OCI-LY3 (cell line): ENCODE measurements around the gene FBXO21.

Experiments used
- EZH2phosphoT487 ChIP-seq: fragments of 200-600 bp; shearing (Covaris generic); IDR thresholded peaks from 2 replicates; pipeline ENCODE4 v1.6.1; 2018; ENCODE audit warnings: antibody characterized with exemption, mixed run types, low read depth
- TF ChIP-seq, protein P1 (sequence below): fragments of 200-600, 300-600 bp; sonication (generic); IDR thresholded peaks from 2 replicates; pipeline ENCODE4 v1.5.1; 2014; ENCODE audit warnings: antibody characterized with exemption, low read length, low read depth

DNA sequence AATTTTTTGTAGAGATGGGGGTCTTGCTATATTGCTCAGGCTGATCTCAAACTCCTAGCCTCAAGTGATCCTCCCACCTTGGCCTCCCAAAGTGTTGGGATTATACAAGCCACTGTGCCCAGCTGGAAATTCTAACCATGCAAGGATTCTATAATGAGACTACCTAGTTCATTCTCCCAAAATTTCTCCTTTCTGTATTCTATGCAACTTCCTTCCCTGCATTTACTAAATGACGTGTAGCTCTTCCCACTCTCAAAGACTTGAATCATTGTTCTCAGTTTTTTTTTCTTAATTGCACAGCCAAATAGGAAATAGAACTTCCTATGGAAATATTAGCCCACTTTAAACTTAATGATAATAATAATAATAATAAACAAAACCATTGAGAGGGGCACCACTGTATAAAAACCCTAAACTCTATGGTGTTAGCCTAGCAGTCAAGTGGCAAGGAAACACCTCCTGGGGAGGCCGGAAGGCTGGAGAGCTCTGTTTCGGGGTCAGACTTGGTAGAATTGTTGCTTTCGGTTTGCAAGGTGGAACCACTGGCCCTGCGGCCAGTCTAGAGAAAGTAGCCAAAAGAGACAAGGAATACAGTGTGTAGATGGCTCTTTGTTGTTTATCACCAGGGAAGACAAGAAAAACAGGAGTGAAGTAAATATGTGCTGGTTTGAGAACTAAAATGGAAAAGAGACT is 51.1 kb downstream of the FBXO21 start:
- TF ChIP-seq, protein P1, sequence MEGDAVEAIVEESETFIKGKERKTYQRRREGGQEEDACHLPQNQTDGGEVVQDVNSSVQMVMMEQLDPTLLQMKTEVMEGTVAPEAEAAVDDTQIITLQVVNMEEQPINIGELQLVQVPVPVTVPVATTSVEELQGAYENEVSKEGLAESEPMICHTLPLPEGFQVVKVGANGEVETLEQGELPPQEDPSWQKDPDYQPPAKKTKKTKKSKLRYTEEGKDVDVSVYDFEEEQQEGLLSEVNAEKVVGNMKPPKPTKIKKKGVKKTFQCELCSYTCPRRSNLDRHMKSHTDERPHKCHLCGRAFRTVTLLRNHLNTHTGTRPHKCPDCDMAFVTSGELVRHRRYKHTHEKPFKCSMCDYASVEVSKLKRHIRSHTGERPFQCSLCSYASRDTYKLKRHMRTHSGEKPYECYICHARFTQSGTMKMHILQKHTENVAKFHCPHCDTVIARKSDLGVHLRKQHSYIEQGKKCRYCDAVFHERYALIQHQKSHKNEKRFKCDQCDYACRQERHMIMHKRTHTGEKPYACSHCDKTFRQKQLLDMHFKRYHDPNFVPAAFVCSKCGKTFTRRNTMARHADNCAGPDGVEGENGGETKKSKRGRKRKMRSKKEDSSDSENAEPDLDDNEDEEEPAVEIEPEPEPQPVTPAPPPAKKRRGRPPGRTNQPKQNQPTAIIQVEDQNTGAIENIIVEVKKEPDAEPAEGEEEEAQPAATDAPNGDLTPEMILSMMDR = no peak
- no peak for TF ChIP-seq EZH2phosphoT487
